Measurements from ENCODE around the gene SVIL. TPM values are rescaled to one million over a fixed set of nuclear protein-coding genes. Genes with fewer than 3 reads are reported as not detected.

The SVIL gene
- total RNA-seq, 1 experiment from 2014 or later: 15.3 TPM

DNA sequence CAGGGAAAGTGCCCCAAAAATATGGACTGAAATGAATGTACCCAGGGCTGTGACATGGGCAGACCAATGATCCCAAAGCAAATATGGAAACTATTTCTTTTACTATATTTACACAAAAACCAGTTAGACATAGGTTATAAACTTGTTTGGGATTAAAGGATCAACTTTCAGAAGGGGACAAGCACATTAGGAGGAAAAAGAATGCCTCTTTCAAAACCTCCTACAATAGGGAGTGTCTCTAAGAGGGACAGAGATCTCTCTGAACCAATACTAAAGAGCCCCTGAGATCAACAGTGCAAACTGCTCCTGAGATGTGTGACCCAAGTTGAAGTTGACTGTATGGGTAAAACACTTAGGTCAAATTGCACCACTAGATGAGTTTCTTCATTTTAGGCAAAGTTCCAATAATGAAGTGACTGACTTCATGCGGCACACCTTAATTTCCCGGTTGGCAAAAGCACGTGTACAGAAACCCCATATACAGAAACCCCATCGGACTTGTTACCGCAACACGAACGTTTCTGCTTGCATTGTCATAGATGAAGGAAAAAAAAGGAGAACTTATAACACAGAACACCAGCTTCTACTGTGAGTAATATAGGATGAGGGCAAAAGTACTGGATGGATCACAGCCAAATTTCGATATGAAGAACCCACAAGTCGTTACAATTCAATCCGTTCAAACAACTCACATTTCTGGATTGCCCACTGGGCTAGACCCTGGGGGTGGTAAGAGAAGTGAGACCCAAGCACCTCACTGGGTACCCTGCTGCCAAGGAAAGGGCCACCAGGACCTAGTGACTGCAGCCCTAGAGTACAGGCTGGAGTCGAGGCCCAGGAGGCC lies 4.3 kb downstream of the SVIL start:
- H4K91ac ChIP-seq (ENCODE audit: insufficient read length, low read depth, low read length): no peak overlapping the region
- no peaks in the 10 kb centered on the region; a peak in 1 of 5 replicates for H3K9me3 Mint-ChIP-seq
- peaks cover 0 to 9% (median 0%) of the 10 kb centered on the region in 3 experiments; a peak in 2 of 7 replicates for H3K36me3 Mint-ChIP-seq (ENCODE audit: insufficient read depth in 1 of 3, low read depth in 3 of 3)
- H3K27ac Mint-ChIP-seq: peak overlapping the region in 1 of 3 experiments; percentile 75; a peak in 2 of 7 replicates
- no peak overlapping the region for H3K27ac ChIP-seq (ENCODE audit: insufficient read length, low read depth, low read length)
- no peak overlapping the region for H2AFZ ChIP-seq (ENCODE audit: low read length)
- H2BK12ac ChIP-seq (ENCODE audit: insufficient read length, low read depth, low read length): no peak overlapping the region
- H3K4me1 ChIP-seq (ENCODE audit: insufficient read depth, low read length): peaks cover 7% of the 10 kb centered on the region; the same call in 1 of the 2 replicates
- no peak overlapping the region for H3K4me2 ChIP-seq (ENCODE audit: insufficient read depth, insufficient read length, low read length)
- no peak overlapping the region for H3K23ac ChIP-seq (ENCODE audit: insufficient read length, low read depth, low read length)
- no peak overlapping the region for H2BK5ac ChIP-seq (ENCODE audit: insufficient read length, low read length)
- no peak overlapping the region for H3K4ac ChIP-seq (ENCODE audit: low read depth, low read length)
- H4K8ac ChIP-seq (replicated peaks; ENCODE audit: insufficient read length, low read depth, low read length): no peak overlapping the region
- H3K79me2 ChIP-seq (ENCODE audit: insufficient read depth, low read length): no peaks in the 10 kb centered on the region
- no peaks in the 10 kb centered on the region for H3K79me1 ChIP-seq (ENCODE audit: insufficient read depth, low read depth, low read length, poor library complexity, severe bottlenecking)
- WGBS (ENCODE audit: extremely low coverage, insufficient read length, low lambda C conversion rate): no CpG with 5 or more reads among the region's 11 CpGs
- no peak overlapping the region for H2BK120ac ChIP-seq (ENCODE audit: low read depth, low read length, poor library complexity, severe bottlenecking)
- H3K9ac ChIP-seq (ENCODE audit: extremely low read depth, insufficient read length, low read length): no peak overlapping the region
- H3K4me3 Mint-ChIP-seq: no peak overlapping the region
- no peaks in the 10 kb centered on the region for H3K9me3 ChIP-seq (ENCODE audit: control insufficient read depth, low read depth, low read length)
- H2BK15ac ChIP-seq (ENCODE audit: low read depth, low read length): no peak overlapping the region
- no peak overlapping the region for H4K5ac ChIP-seq (ENCODE audit: insufficient read length, low read depth, low read length)
- H3T11ph ChIP-seq (ENCODE audit: low read length): no peak overlapping the region
- no peak for TF ChIP-seq CTCF (conservative IDR thresholded peaks at IDR 0.05)
- no peak overlapping the region for H2BK20ac ChIP-seq (ENCODE audit: low read depth, low read length, poor library complexity, severe bottlenecking)
- no peaks in the 10 kb centered on the region for H4K20me1 ChIP-seq (ENCODE audit: control insufficient read depth, insufficient read depth, insufficient read length)
- no peak for DNase-seq
- no peak overlapping the region for H3K14ac ChIP-seq (ENCODE audit: insufficient read depth, low read length)
- H2AK5ac ChIP-seq (ENCODE audit: insufficient read length, low read length): no peak overlapping the region
- H3K4me1 Mint-ChIP-seq: peaks cover 28% of the 10 kb centered on the region in 2 experiments
- no peaks in the 10 kb centered on the region for H3K23me2 ChIP-seq (ENCODE audit: insufficient read length, low read depth, low read length, poor library complexity, severe bottlenecking)
- no peak overlapping the region for H3K56ac ChIP-seq (ENCODE audit: insufficient read length, low read depth, low read length)
- no peaks in the 10 kb centered on the region for H3K27me3 Mint-ChIP-seq (ENCODE audit: low read depth)
- no peak overlapping the region for H3K18ac ChIP-seq (ENCODE audit: insufficient read length, low read depth, low read length)
- H3K27me3 ChIP-seq (ENCODE audit: insufficient read depth, low read length): no peaks in the 10 kb centered on the region
